AG10803 (cell line): Measurements from ENCODE around the gene ABCB7.

ENCODE experiments used
- DNase-seq: peaks from one replicate; pipeline ENCODE4 v3.0.0; 2010; ENCODE audit warnings: low read depth
- H3K4me3 ChIP-seq: 2 replicates; pipeline ENCODE4 v1.5.1; 2011; ENCODE audit warnings: mild to moderate bottlenecking, low read length, control low read depth
- TF ChIP-seq, protein P1 (sequence below): conservative IDR thresholded peaks from 2 replicates; pipeline ENCODE4 v1.5.1; 2011; ENCODE audit warnings: mild to moderate bottlenecking, low read length, control low read depth, inconsistent platforms

The ABCB7 gene

DNA sequence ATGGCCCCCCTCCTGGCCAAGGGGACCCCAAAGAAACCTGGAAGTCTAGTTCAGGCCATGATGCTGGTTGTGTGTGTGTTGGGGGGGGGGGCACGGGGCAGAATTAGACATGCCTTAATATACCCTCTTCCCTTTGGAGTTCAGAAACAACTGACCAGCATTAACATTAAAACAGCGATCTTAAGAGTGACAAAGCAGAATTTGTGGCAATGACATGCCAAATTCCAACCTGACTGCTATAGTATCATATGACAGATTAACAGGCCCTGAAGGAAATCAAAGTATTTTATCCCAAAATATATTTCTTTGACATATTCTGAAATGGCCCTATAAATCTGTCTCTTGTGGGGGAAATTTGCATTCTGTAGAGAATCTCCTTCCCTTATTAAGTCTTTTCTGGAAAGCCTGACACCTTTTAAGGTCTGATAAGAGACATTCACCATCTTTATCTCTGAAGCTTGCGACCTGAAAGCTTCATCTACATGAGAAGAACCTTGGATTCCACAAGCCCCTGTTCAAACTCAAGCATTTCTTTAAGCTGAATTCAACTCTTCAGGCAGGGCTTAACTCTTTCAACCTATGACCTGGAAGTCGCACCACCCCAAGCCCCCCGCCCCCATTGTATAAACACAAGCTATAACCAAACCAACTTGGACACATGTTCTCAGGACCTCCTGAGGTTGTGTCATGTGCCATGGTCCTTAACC is 40.2 kb downstream of the ABCB7 start:
- no peak overlapping the region for H3K4me3 ChIP-seq
- no peak for DNase-seq
- TF ChIP-seq, protein P1, sequence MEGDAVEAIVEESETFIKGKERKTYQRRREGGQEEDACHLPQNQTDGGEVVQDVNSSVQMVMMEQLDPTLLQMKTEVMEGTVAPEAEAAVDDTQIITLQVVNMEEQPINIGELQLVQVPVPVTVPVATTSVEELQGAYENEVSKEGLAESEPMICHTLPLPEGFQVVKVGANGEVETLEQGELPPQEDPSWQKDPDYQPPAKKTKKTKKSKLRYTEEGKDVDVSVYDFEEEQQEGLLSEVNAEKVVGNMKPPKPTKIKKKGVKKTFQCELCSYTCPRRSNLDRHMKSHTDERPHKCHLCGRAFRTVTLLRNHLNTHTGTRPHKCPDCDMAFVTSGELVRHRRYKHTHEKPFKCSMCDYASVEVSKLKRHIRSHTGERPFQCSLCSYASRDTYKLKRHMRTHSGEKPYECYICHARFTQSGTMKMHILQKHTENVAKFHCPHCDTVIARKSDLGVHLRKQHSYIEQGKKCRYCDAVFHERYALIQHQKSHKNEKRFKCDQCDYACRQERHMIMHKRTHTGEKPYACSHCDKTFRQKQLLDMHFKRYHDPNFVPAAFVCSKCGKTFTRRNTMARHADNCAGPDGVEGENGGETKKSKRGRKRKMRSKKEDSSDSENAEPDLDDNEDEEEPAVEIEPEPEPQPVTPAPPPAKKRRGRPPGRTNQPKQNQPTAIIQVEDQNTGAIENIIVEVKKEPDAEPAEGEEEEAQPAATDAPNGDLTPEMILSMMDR, result no peak

DNA sequence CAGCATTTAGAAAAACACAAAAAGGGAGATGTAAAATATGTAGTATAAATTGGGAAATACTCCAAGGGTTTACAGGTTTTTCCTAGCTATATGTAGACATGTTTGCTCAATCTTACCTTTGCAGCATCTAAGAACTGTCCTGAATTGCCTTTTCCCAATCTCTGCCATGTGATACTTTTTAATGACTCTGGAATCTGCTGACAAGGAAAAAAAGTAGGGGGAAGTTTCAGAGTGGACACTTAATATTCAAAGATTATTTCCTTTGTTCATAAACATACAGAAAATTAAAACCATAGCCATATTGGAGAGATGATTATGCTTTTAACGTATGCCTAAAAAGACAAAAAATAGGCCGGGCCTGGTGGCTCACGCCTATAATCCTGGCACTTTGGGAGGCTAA is 41.4 kb downstream of the ABCB7 start:
- TF ChIP-seq, protein P1, result no peak
- no peak overlapping the region for H3K4me3 ChIP-seq
- no peak for DNase-seq

DNA sequence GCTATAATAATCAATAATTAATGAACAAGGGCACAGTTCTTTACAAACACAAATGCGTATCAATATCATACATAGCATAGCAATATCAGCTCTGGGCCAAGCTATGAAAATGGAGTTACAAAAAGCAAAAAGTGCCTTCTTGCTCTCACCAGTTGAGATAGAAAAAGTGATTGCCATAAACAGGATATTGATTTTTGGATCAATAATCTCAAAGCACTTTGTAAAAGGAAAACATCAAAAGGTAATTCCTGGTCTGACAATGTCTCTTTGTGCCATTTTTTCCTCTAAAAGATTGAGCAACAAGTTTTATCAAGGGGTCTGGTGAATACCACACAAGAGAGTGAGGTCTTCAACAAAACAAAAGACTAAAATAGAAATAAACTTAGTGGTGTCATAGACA is 42.4 kb downstream of the ABCB7 start:
- TF ChIP-seq, protein P1, result no peak
- no peak overlapping the region for H3K4me3 ChIP-seq
- no peak for DNase-seq

DNA sequence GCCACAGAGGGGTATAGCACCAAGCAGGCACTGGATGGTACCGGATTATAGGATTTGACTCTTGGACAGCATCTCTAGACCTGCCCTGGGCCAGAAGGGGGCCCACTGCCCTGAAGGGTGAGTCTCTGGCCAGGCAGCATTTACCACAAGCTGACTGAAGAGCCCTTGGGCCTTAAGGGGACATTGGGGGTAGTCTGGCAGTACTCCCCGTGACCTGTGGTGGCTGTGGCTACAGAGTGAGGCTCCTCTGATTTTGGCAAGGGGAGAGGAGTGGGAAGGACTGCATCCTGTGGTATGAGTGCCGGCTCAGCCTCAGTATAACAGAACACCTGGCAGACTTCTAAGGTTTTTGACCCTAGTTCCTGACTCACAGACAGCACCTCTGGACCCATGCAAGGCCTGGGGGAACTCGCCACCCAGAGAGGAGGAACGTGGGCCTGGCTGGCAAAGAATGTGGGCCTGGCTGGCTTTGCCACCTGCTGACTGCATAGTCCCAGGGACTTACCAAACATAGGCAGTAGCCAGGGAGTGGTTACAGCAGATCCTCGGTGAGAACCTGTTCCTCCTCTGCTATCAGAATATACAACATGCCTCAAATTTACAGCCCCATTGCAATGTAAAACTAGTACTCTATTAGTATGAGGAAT is 48.1 kb downstream of the ABCB7 start:
- no peak for DNase-seq
- TF ChIP-seq, protein P1, result no peak
- H3K4me3 ChIP-seq, result no peak overlapping the region

DNA sequence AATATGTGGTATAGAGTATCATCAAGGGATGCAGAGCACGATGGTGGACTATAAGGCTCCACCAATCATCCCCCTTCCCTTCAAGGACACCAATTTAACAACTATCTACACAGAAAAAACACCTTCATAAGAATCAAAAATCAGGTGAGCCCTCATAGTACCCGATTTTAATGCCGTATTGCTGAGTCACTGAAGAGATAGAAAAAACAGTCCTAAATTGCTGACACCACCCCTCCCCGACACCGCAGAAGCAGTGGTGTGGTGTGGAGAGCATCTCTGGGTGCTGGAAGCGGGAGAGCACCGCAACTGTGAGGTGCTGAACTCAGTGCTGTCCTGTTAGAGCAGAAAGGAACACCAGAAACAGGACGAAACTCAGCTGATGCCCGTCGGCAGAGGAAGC is 49.3 kb downstream of the ABCB7 start:
- TF ChIP-seq, protein P1, result no peak
- no peak for DNase-seq
- H3K4me3 ChIP-seq, result no peak overlapping the region

DNA sequence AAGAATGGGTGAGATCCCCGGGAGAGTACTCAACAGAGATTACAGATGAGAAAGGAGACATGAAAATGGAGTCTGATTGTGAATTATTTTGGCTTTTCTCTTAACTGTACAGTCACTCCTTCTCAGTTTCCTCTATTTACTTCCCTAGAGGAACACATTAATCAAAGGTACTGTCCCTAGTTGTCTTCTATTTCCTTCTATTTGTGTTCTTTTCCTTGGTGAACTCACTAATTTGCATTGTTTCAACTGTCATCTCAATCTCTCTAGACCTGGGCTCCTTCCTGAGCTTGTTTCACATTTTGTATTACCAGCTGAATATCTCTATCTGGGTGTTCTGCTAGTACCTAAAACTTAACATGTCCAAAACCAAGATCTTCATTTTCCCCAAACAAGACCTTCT is 59.8 kb downstream of the ABCB7 start:
- no peak for DNase-seq
- TF ChIP-seq, protein P1, result no peak
- H3K4me3 ChIP-seq, result no peak overlapping the region

DNA sequence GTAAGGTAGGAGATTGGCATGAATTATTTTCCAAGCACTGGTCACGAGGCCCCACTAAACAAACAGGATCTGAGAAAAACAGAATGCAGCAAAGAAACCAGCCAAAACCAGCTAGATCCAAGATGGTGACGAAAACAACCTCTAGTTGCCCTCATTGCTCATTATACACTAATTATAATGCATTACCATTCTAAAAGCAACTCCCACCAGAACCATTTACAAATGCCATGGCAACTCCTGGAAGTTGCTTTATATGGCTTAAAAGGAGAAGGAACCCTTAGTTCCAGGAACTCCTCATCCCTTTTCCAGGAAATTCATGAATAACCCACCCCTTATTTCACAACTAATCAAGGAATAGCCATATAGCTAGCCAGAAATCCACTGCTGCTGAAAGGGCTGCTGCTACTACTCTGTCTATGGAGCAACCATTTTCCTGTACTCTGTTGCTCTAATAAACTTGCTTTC is 69.3 kb downstream of the ABCB7 start:
- DNase-seq, result peak; percentile 2
- TF ChIP-seq, protein P1, result no peak
- H3K4me3 ChIP-seq, result no peak overlapping the region
